ENCODE data around the gene TFCP2L1.

Gene TFCP2L1

DNA sequence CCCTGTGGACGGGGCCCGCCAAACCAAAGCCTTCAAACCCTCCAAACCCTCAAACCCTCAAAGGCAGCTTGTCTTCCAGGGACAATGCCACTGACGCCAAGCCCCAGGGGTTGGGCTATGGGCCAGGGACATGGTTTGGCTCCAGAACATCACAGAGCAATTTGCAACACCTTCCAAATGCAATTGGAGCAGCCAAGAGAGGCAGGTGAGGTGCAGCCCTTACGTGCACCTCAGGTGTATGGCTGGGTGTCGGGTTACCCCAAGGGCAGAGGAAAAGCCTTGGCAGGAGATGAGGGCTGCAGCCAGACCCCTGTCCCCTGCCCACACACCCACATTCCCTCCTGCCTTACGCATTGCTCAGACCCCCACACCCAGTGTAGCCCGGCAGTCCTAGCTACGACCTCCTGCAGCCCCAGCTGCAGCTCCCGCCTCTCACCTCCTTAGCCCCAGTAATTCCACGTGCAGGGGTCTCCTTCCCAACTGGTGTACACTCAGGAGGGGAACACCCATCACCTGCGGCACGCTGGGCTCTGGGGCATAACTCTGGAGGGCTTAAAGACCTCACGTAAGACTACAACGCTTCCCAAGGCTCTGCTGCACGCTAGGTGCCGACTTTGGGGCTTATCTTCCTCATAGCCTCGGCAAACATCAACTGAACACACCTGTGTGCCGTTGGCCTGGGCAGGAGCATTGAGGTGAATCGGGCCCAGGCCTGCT is 88.7 kb downstream of the TFCP2L1 start:
- Histone ChIP-seq H3K9ac (ENCODE audit: low read length) (no peak overlapping the region), H3K9me3 (ENCODE audit: insufficient read depth, low read length) (no peaks in the 10 kb centered on the region), H3K9me2 (replicated peaks; ENCODE audit: insufficient read depth, low read length) (no peaks in the 10 kb centered on the region), H3K4me2 (ENCODE audit: low read depth, low read length, poor library complexity, severe bottlenecking) (no peak overlapping the region), H4K20me1 (ENCODE audit: low read depth, low read length) (no peaks in the 10 kb centered on the region), H3K4me3 (ENCODE audit: insufficient read depth, low read length, poor library complexity, severe bottlenecking) (no peak overlapping the region), H3K79me2 (ENCODE audit: insufficient read depth, low read length) (no peaks in the 10 kb centered on the region), H3K27ac (ENCODE audit: low read depth, low read length) (no peak overlapping the region), H2AFZ (ENCODE audit: low read depth, low read length, severe bottlenecking) (no peak overlapping the region), H3K36me3 (ENCODE audit: low read length) (no peaks in the 10 kb centered on the region), H3K27me3 (ENCODE audit: low read length) (no peaks in the 10 kb centered on the region), H3F3A (ENCODE audit: insufficient read depth) (no peaks in the 10 kb centered on the region)
- TF ChIP-seq, protein P1, sequence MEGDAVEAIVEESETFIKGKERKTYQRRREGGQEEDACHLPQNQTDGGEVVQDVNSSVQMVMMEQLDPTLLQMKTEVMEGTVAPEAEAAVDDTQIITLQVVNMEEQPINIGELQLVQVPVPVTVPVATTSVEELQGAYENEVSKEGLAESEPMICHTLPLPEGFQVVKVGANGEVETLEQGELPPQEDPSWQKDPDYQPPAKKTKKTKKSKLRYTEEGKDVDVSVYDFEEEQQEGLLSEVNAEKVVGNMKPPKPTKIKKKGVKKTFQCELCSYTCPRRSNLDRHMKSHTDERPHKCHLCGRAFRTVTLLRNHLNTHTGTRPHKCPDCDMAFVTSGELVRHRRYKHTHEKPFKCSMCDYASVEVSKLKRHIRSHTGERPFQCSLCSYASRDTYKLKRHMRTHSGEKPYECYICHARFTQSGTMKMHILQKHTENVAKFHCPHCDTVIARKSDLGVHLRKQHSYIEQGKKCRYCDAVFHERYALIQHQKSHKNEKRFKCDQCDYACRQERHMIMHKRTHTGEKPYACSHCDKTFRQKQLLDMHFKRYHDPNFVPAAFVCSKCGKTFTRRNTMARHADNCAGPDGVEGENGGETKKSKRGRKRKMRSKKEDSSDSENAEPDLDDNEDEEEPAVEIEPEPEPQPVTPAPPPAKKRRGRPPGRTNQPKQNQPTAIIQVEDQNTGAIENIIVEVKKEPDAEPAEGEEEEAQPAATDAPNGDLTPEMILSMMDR (IDR thresholded peaks at IDR 0.05; ENCODE audit: insufficient read depth, low read length, poor library complexity, severe bottlenecking) = no peak
- TF ChIP-seq EZH2phosphoT487 (conservative IDR thresholded peaks at IDR 0.05; ENCODE audit: low read length) = no peak

DNA sequence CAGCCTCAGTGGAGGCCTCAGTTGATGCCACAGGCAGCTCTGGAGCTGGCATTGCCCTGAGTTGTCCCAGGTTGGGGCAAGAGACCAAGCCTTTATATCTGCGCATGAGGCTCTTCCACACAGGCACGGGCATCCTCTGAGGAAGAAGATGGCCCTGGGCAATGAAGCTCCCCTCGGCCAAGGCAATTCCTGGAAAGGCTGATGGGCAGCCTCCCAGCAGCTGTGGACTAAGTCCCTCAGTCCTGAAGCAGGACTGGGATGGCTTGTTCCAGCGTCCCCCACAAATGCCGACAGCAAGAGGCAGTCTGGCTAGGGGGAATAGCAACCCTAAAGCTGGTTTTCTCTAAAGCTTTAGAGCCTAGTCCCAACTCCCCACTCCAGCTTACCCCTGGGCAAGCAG is 90.0 kb downstream of the TFCP2L1 start:
- H3K36me3 ChIP-seq (ENCODE audit: low read length) = no peaks in the 10 kb centered on the region
- H3K27ac ChIP-seq (ENCODE audit: low read depth, low read length) = no peak overlapping the region
- H3K9me3 ChIP-seq (ENCODE audit: insufficient read depth, low read length) = no peaks in the 10 kb centered on the region
- no peaks in the 10 kb centered on the region for H3F3A ChIP-seq (ENCODE audit: insufficient read depth)
- TF ChIP-seq EZH2phosphoT487 (conservative IDR thresholded peaks at IDR 0.05; ENCODE audit: low read length) = no peak
- TF ChIP-seq, protein P1 (IDR thresholded peaks at IDR 0.05; ENCODE audit: insufficient read depth, low read length, poor library complexity, severe bottlenecking) = no peak
- no peaks in the 10 kb centered on the region for H4K20me1 ChIP-seq (ENCODE audit: low read depth, low read length)
- no peak overlapping the region for H3K4me3 ChIP-seq (ENCODE audit: insufficient read depth, low read length, poor library complexity, severe bottlenecking)
- H3K27me3 ChIP-seq (ENCODE audit: low read length) = no peaks in the 10 kb centered on the region
- no peaks in the 10 kb centered on the region for H3K9me2 ChIP-seq (replicated peaks; ENCODE audit: insufficient read depth, low read length)
- no peak overlapping the region for H3K9ac ChIP-seq (ENCODE audit: low read length)
- H3K4me2 ChIP-seq (ENCODE audit: low read depth, low read length, poor library complexity, severe bottlenecking) = no peak overlapping the region
- H2AFZ ChIP-seq (ENCODE audit: low read depth, low read length, severe bottlenecking) = no peak overlapping the region
- no peaks in the 10 kb centered on the region for H3K79me2 ChIP-seq (ENCODE audit: insufficient read depth, low read length)

DNA sequence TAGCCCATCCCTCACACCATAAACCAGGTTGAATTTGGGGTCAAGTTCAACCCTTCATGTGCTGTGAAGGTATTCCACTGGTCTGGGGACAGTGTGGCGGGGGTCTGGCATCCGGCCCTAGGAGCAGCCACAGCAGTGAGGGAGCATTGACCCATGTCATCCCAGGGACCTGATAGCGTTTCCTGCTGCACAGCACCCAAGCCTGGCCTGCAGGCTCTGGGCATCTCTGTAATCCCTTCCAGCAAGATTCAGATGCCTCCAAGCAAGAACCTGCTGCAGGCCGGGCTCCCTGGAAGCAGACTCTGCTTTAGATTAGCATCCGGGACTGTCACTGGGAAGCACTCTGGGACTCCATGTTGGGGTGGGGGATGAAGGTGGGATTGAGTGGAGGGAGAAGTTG is 90.4 kb downstream of the TFCP2L1 start:
- H3K4me3 ChIP-seq (ENCODE audit: insufficient read depth, low read length, poor library complexity, severe bottlenecking) = no peak overlapping the region
- H3F3A ChIP-seq (ENCODE audit: insufficient read depth) = no peaks in the 10 kb centered on the region
- H3K9me3 ChIP-seq (ENCODE audit: insufficient read depth, low read length) = no peaks in the 10 kb centered on the region
- H3K27ac ChIP-seq (ENCODE audit: low read depth, low read length) = no peak overlapping the region
- no peaks in the 10 kb centered on the region for H3K27me3 ChIP-seq (ENCODE audit: low read length)
- no peaks in the 10 kb centered on the region for H3K9me2 ChIP-seq (replicated peaks; ENCODE audit: insufficient read depth, low read length)
- no peak overlapping the region for H2AFZ ChIP-seq (ENCODE audit: low read depth, low read length, severe bottlenecking)
- H4K20me1 ChIP-seq (ENCODE audit: low read depth, low read length) = no peaks in the 10 kb centered on the region
- TF ChIP-seq, protein P1 (IDR thresholded peaks at IDR 0.05; ENCODE audit: insufficient read depth, low read length, poor library complexity, severe bottlenecking) = no peak
- no peak for TF ChIP-seq EZH2phosphoT487 (conservative IDR thresholded peaks at IDR 0.05; ENCODE audit: low read length)
- H3K79me2 ChIP-seq (ENCODE audit: insufficient read depth, low read length) = no peaks in the 10 kb centered on the region
- H3K36me3 ChIP-seq (ENCODE audit: low read length) = no peaks in the 10 kb centered on the region
- H3K4me2 ChIP-seq (ENCODE audit: low read depth, low read length, poor library complexity, severe bottlenecking) = no peak overlapping the region
- H3K9ac ChIP-seq (ENCODE audit: low read length) = no peak overlapping the region
